Left ventricle myocardium inferior (tissue), 1 donor: ENCODE measurements around the gene FAM3B. TPM values are rescaled to one million over a fixed set of nuclear protein-coding genes. Genes with fewer than 3 reads are reported as not detected.
"Not testable (repeated sequence)": the region's sequence is repeated elsewhere in the genome, so short reads cannot be mapped to it uniquely, and the experiment has no call there.

ENCODE experiments used
- DNase-seq: peaks from one replicate; pipeline ENCODE4 v3.0.0-alpha.2; 2020
- H3K27ac ChIP-seq: fragments of 200-600 bp; replicated peaks from 2 replicates; pipeline ENCODE4 v1.8.0; 2021
- H3K27me3 ChIP-seq: fragments of 200-600 bp; 2 replicates; pipeline ENCODE4 v1.8.0; 2021; ENCODE audit warnings: low read depth
- H3K36me3 ChIP-seq: fragments of 200-600 bp; 2 replicates; pipeline ENCODE4 v1.8.0; 2021
- H3K4me1 ChIP-seq: fragments of 200-600 bp; 2 replicates; pipeline ENCODE4 v1.8.0; 2021
- H3K4me3 ChIP-seq: fragments of 200-600 bp; 2 replicates; pipeline ENCODE4 v1.8.0; 2021; ENCODE audit warnings: mild to moderate bottlenecking, moderate library complexity
- H3K9me3 ChIP-seq: fragments of 200-600 bp; replicated peaks from 2 replicates; pipeline ENCODE4 v1.8.0; 2021
- CTCF ChIP-seq: fragments of 200-600 bp; IDR thresholded peaks from 2 replicates; pipeline ENCODE4 v1.8.0; 2021; ENCODE audit warnings: antibody characterized with exemption, mild to moderate bottlenecking, borderline replicate concordance
- intact Hi-C: fragments of 100-400 bp; cut with micrococcal nuclease; formaldehyde crosslinking; loops from one replicate; pipeline ENCODE4 v1.11.0; 2022
- total RNA-seq: library from RNA; stranded (reverse); fragmentation: NEBNext Ultra II Directional; extraction: Animal tissue kit (Norgen Biotek cat#: 25700); gene quantifications from one replicate; pipeline ENCODE4 v1.2.1, GENCODE V29; 2021
- donor health status: DM: no; HTN: yes; CAD: no; lungs with severe emphysema.

FAM3B gene
- total RNA-seq, 1 donor from 2014 or later, result not detected

- Histone ChIP-seq H3K4me3 (no peak overlapping the region), H3K9me3 (peaks cover 11% of the 10 kb centered on the region), H3K27me3 (peaks cover 76% of the 10 kb centered on the region), H3K27ac (no peak overlapping the region), H3K36me3 (no peaks in the 10 kb centered on the region), H3K4me1 (no peaks in the 10 kb centered on the region)
- intact Hi-C loops, result no loop called here
- no peak for DNase-seq
- no peak for TF ChIP-seq CTCF
These were observed 21.9 kb upstream of the FAM3B start for GRCh38 chr21:41294548-41295231.

GRCh38 chr21:41295721-41296254 is 20.8 kb upstream of the FAM3B start:
- H3K4me1 ChIP-seq, result no peaks in the 10 kb centered on the region
- intact Hi-C loops, result no loop called here
- no peak overlapping the region for H3K4me3 ChIP-seq
- H3K9me3 ChIP-seq, result peaks cover 21% of the 10 kb centered on the region
- peaks cover 65% of the 10 kb centered on the region for H3K27me3 ChIP-seq
- H3K36me3 ChIP-seq, result no peaks in the 10 kb centered on the region
- no peak overlapping the region for H3K27ac ChIP-seq
- no peak for DNase-seq
- no peak for TF ChIP-seq CTCF

GRCh38 chr21:41302976-41303375 is 13.6 kb upstream of the FAM3B start:
- peaks cover 40% of the 10 kb centered on the region for H3K9me3 ChIP-seq
- no peak overlapping the region for H3K4me3 ChIP-seq
- H3K36me3 ChIP-seq, result no peaks in the 10 kb centered on the region
- DNase-seq, result no peak
- TF ChIP-seq CTCF, result no peak
- no peak overlapping the region for H3K27ac ChIP-seq
- H3K27me3 ChIP-seq, result peaks cover 34% of the 10 kb centered on the region
- intact Hi-C loops, result no loop called here
- H3K4me1 ChIP-seq, result no peaks in the 10 kb centered on the region

- no peak overlapping the region for H3K27ac ChIP-seq
- DNase-seq, result no peak
- no peak for TF ChIP-seq CTCF
- H3K9me3 ChIP-seq, result peaks cover 31% of the 10 kb centered on the region
- H3K27me3 ChIP-seq, result peaks cover 47% of the 10 kb centered on the region
- H3K4me3 ChIP-seq, result no peak overlapping the region
- H3K36me3 ChIP-seq, result no peaks in the 10 kb centered on the region
- intact Hi-C loops, result no loop called here
- H3K4me1 ChIP-seq, result no peaks in the 10 kb centered on the region
These were observed 12.4 kb upstream of the FAM3B start for GRCh38 chr21:41304068-41304720.

GRCh38 chr21:41307219-41307618 is 9.4 kb upstream of the FAM3B start:
- no peak for DNase-seq
- H3K4me3 ChIP-seq, result no peak overlapping the region
- no peaks in the 10 kb centered on the region for H3K36me3 ChIP-seq
- intact Hi-C loops, result no loop called here
- H3K27ac ChIP-seq, result no peak overlapping the region
- H3K4me1 ChIP-seq, result no peaks in the 10 kb centered on the region
- no peak for TF ChIP-seq CTCF
- peaks cover 9% of the 10 kb centered on the region for H3K9me3 ChIP-seq
- H3K27me3 ChIP-seq, result peaks cover 56% of the 10 kb centered on the region

- H3K4me3 ChIP-seq, H3K36me3 ChIP-seq, intact Hi-C loops, DNase-seq, H3K9me3 ChIP-seq, H3K27ac ChIP-seq: not testable (repeated sequence)
- H3K4me1 ChIP-seq, result peaks cover 14% of the 10 kb centered on the region
- peaks cover 79% of the 10 kb centered on the region for H3K27me3 ChIP-seq
These were observed 3.1 kb upstream of the FAM3B start for GRCh38 chr21:41313285-41314164.
